Liver (tissue), 9 donors: ENCODE data around the gene SNX7. TPM values are rescaled to one million over a fixed set of nuclear protein-coding genes. Genes with fewer than 3 reads are reported as not detected.

Experiments
- DNase-seq: peaks from one replicate; pipeline ENCODE4 v3.0.0-alpha.2; 2017; ENCODE audit warnings: low spot score
- H3K27ac ChIP-seq, 2 donors: one replicate each; pipeline ENCODE4 v1.7.0; 2013; ENCODE audit warnings: inconsistent platforms in 2 of 2, low read length in 2 of 2, control low read depth in 1 of 2, low read depth in 1 of 2, mild to moderate bottlenecking in 1 of 2
- H3K27me3 ChIP-seq, 4 donors: one replicate each; pipeline versions ENCODE4 v1.6.1 to v1.7.0; 2013; ENCODE audit warnings: low read length in 3 of 4, inconsistent platforms in 1 of 4, mild to moderate bottlenecking in 1 of 4, moderate library complexity in 1 of 4; ENCODE audit not compliant: control insufficient read depth in 4 of 4, insufficient read depth in 4 of 4
- H3K36me3 ChIP-seq, 4 donors: one replicate each; pipeline versions ENCODE4 v1.6.1 to v1.7.0; 2013; ENCODE audit warnings: low read length in 3 of 4, mild to moderate bottlenecking in 3 of 4, low read depth in 1 of 4, moderate library complexity in 1 of 4; ENCODE audit not compliant: control insufficient read depth in 4 of 4, insufficient read depth in 3 of 4
- H3K4me1 ChIP-seq, 4 donors: one replicate each; pipeline versions ENCODE4 v1.6.1 to v1.7.0; 2013; ENCODE audit warnings: low read length in 3 of 4, mild to moderate bottlenecking in 3 of 4, moderate library complexity in 1 of 4; ENCODE audit not compliant: control insufficient read depth in 4 of 4, insufficient read depth in 4 of 4
- H3K4me3 ChIP-seq, 3 donors: one replicate each; pipeline versions ENCODE4 v1.6.1 to v1.7.0; 2013; ENCODE audit warnings: low read length in 3 of 3, control low read depth in 1 of 3, low read depth in 1 of 3, mild to moderate bottlenecking in 1 of 3
- H3K9ac ChIP-seq, 2 donors: one replicate each; pipeline ENCODE4 v1.7.0; 2013; ENCODE audit warnings: low read length in 2 of 2, mild to moderate bottlenecking in 2 of 2, moderate library complexity in 2 of 2, control low read depth in 1 of 2, low read depth in 1 of 2
- H3K9me3 ChIP-seq, 4 donors: one replicate each; pipeline versions ENCODE4 v1.6.1 to v1.7.0; 2013; ENCODE audit warnings: low read length in 3 of 4; ENCODE audit not compliant: control insufficient read depth in 4 of 4
- EGR1 ChIP-seq, 2 donors: IDR thresholded peaks; 2 replicates each; pipeline ENCODE4 v1.6.1; 2016 to 2018; ENCODE audit warnings: antibody characterized with exemption in 2 of 2, low read depth in 2 of 2
- FOXA1 ChIP-seq: IDR thresholded peaks from 2 replicates; pipeline ENCODE4 v1.6.1; 2016; ENCODE audit warnings: antibody characterized with exemption
- FOXA2 ChIP-seq: IDR thresholded peaks from 2 replicates; pipeline ENCODE4 v1.6.1; 2016; ENCODE audit warnings: antibody characterized with exemption
- GABPA ChIP-seq, 2 donors: IDR thresholded peaks in 1 of 2; conservative IDR thresholded peaks in 1 of 2; 2 replicates each; pipeline ENCODE4 v1.6.1; 2016; ENCODE audit warnings: antibody characterized with exemption in 2 of 2, mild to moderate bottlenecking in 1 of 2, moderate library complexity in 1 of 2
- HNF4A ChIP-seq, 2 donors: conservative IDR thresholded peaks; 2 replicates each; pipeline ENCODE4 v1.6.1; 2016; ENCODE audit warnings: antibody characterized with exemption in 2 of 2, mild to moderate bottlenecking in 2 of 2
- HNF4G ChIP-seq: IDR thresholded peaks from 2 replicates; pipeline ENCODE4 v1.6.1; 2016; ENCODE audit warnings: antibody characterized with exemption
- JUND ChIP-seq, 2 donors: IDR thresholded peaks; 2 replicates each; pipeline ENCODE4 v1.6.1; 2016; ENCODE audit warnings: antibody characterized with exemption in 2 of 2
- NR2F2 ChIP-seq: IDR thresholded peaks from 2 replicates; pipeline ENCODE4 v1.6.1; 2016; ENCODE audit warnings: antibody characterized with exemption
- RAD21 ChIP-seq, 2 donors: IDR thresholded peaks; 2 replicates each; pipeline ENCODE4 v1.6.1; 2016; ENCODE audit warnings: antibody characterized with exemption in 2 of 2, mild to moderate bottlenecking in 2 of 2
- RXRA ChIP-seq, 2 donors: IDR thresholded peaks; 2 replicates each; pipeline ENCODE4 v1.6.1; 2017 to 2018; ENCODE audit warnings: antibody characterized with exemption in 2 of 2, mild to moderate bottlenecking in 1 of 2
- SP1 ChIP-seq: IDR thresholded peaks from 2 replicates; pipeline ENCODE4 v1.6.1; 2018; ENCODE audit warnings: antibody characterized with exemption, mild to moderate bottlenecking
- TAF1 ChIP-seq: conservative IDR thresholded peaks from 2 replicates; pipeline ENCODE4 v1.6.1; 2016; ENCODE audit warnings: antibody characterized with exemption, mild to moderate bottlenecking
- YY1 ChIP-seq: IDR thresholded peaks from 2 replicates; pipeline ENCODE4 v1.6.1; 2016; ENCODE audit warnings: antibody characterized with exemption, mild to moderate bottlenecking
- polyA plus RNA-seq, 2 donors: library from polyadenylated mRNA; stranded (reverse) in 1 of 2; unstranded in 1 of 2; fragments of 200-250 nt in 1 of 2; fragments of >200 nt in 1 of 2; fragmentation: Nextera tagmentation in 1 of 2; extraction: Ambion mirVana in 1 of 2; gene quantifications; one replicate each; pipeline versions ENCODE4 v1.2.1 to v1.2.3, GENCODE V29; 2013 to 2015
- total RNA-seq, 2 donors: library from RNA; depleted of rRNA; stranded (reverse); fragments of >200 nt; gene quantifications; one replicate each; pipeline ENCODE4 v1.2.3, GENCODE V29; 2014
- TF ChIP-seq, protein P1 (sequence below): fragments of 150-350 bp; IDR thresholded peaks from 2 replicates; pipeline ENCODE4 v1.5.1; 2017; ENCODE audit warnings: improper control_type of control experiment, low read depth, low read length; ENCODE audit not compliant: missing input control
- TF ChIP-seq, protein P2 (sequence below): IDR thresholded peaks from 2 replicates; pipeline ENCODE4 v1.6.1; 2016; ENCODE audit warnings: antibody characterized with exemption, mild to moderate bottlenecking
- TF ChIP-seq, protein P3 (sequence below): IDR thresholded peaks from 2 replicates; pipeline ENCODE4 v1.6.1; 2016; ENCODE audit warnings: antibody characterized with exemption
- TF ChIP-seq, protein P4 (sequence below): IDR thresholded peaks from 2 replicates; pipeline ENCODE4 v1.6.1; 2016; ENCODE audit warnings: antibody characterized with exemption
- TF ChIP-seq, protein P5 (sequence below): IDR thresholded peaks from 2 replicates; pipeline ENCODE4 v1.6.1; 2016; ENCODE audit warnings: antibody characterized with exemption
- donor health status: healthy.
- donor health status: healthy.
- donor health status: healthy.
- donor health status: healthy.
- donor health status: healthy.

The SNX7 gene
- total and polyA plus RNA-seq, 4 donors: 9.4 to 12.8 (median 9.8) TPM

DNA sequence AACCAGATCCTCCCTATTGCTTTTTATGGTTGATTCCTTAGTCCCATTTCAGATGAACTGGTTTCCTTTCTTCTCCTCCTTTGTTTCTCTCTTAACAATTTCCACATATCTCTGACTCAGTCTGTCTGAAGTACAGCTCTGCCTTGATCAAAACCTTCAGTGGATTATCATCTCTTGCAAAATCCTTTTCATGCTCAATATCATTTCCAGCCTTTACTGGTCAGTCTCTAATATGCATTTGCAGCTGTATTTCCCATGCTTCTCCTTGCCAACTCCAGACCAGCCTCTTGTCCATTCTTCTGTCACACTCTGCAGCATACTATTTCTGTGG is 72.2 kb downstream of the SNX7 start:
- no peak overlapping the region for H3K4me3 ChIP-seq
- no peak for DNase-seq
- H3K36me3 ChIP-seq: no peaks in the 10 kb centered on the region
- H3K27ac ChIP-seq: no peak overlapping the region
- no peaks in the 10 kb centered on the region for H3K9me3 ChIP-seq
- no peak overlapping the region for H3K9ac ChIP-seq
- no peaks in the 10 kb centered on the region for H3K4me1 ChIP-seq
- TF ChIP-seq, protein P1, sequence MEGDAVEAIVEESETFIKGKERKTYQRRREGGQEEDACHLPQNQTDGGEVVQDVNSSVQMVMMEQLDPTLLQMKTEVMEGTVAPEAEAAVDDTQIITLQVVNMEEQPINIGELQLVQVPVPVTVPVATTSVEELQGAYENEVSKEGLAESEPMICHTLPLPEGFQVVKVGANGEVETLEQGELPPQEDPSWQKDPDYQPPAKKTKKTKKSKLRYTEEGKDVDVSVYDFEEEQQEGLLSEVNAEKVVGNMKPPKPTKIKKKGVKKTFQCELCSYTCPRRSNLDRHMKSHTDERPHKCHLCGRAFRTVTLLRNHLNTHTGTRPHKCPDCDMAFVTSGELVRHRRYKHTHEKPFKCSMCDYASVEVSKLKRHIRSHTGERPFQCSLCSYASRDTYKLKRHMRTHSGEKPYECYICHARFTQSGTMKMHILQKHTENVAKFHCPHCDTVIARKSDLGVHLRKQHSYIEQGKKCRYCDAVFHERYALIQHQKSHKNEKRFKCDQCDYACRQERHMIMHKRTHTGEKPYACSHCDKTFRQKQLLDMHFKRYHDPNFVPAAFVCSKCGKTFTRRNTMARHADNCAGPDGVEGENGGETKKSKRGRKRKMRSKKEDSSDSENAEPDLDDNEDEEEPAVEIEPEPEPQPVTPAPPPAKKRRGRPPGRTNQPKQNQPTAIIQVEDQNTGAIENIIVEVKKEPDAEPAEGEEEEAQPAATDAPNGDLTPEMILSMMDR: no peak
- TF ChIP-seq, protein P2, sequence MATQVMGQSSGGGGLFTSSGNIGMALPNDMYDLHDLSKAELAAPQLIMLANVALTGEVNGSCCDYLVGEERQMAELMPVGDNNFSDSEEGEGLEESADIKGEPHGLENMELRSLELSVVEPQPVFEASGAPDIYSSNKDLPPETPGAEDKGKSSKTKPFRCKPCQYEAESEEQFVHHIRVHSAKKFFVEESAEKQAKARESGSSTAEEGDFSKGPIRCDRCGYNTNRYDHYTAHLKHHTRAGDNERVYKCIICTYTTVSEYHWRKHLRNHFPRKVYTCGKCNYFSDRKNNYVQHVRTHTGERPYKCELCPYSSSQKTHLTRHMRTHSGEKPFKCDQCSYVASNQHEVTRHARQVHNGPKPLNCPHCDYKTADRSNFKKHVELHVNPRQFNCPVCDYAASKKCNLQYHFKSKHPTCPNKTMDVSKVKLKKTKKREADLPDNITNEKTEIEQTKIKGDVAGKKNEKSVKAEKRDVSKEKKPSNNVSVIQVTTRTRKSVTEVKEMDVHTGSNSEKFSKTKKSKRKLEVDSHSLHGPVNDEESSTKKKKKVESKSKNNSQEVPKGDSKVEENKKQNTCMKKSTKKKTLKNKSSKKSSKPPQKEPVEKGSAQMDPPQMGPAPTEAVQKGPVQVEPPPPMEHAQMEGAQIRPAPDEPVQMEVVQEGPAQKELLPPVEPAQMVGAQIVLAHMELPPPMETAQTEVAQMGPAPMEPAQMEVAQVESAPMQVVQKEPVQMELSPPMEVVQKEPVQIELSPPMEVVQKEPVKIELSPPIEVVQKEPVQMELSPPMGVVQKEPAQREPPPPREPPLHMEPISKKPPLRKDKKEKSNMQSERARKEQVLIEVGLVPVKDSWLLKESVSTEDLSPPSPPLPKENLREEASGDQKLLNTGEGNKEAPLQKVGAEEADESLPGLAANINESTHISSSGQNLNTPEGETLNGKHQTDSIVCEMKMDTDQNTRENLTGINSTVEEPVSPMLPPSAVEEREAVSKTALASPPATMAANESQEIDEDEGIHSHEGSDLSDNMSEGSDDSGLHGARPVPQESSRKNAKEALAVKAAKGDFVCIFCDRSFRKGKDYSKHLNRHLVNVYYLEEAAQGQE: no peak
- TF ChIP-seq YY1 (no peak), JUND (IDR thresholded peaks at IDR 0.05) (no peak), NR2F2 (no peak)
- TF ChIP-seq, protein P3, sequence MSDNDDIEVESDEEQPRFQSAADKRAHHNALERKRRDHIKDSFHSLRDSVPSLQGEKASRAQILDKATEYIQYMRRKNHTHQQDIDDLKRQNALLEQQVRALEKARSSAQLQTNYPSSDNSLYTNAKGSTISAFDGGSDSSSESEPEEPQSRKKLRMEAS: no peak
- no peaks in the 10 kb centered on the region for H3K27me3 ChIP-seq

DNA sequence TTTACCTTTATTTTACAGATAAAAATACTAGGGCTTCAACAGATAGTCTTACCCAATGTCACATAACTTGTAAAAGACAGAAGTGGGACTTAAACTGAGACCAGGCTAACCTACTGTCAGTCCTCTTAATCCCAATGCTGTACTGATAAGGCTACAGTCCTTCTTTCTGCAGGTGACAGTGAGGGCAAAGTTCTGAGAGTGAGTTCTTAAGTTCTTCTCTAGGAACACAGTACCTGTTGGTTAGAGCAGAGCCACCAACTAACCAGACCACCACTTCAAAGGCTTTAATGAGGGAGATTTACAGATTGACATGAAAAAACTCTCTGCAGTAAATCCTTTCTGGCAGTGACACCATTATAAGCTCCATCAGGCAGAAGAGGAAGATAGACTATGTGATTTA is 74.2 kb downstream of the SNX7 start:
- no peak overlapping the region for H3K9ac ChIP-seq
- no peaks in the 10 kb centered on the region for H3K4me1 ChIP-seq
- H3K36me3 ChIP-seq: no peaks in the 10 kb centered on the region
- H3K4me3 ChIP-seq: no peak overlapping the region
- TF ChIP-seq, protein P4, sequence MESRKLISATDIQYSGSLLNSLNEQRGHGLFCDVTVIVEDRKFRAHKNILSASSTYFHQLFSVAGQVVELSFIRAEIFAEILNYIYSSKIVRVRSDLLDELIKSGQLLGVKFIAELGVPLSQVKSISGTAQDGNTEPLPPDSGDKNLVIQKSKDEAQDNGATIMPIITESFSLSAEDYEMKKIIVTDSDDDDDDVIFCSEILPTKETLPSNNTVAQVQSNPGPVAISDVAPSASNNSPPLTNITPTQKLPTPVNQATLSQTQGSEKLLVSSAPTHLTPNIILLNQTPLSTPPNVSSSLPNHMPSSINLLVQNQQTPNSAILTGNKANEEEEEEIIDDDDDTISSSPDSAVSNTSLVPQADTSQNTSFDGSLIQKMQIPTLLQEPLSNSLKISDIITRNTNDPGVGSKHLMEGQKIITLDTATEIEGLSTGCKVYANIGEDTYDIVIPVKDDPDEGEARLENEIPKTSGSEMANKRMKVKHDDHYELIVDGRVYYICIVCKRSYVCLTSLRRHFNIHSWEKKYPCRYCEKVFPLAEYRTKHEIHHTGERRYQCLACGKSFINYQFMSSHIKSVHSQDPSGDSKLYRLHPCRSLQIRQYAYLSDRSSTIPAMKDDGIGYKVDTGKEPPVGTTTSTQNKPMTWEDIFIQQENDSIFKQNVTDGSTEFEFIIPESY: no peak
- TF ChIP-seq NR2F2: no peak
- TF ChIP-seq GABPA (IDR thresholded peaks at IDR 0.05 in 1 of 2, conservative IDR thresholded peaks at IDR 0.05 in 1 of 2): no peak
- TF ChIP-seq, protein P2: no peak
- TF ChIP-seq EGR1 (IDR thresholded peaks at IDR 0.05; ENCODE audit: low read depth in 2 of 2): no peak
- no peak for TF ChIP-seq FOXA2
- no peak for TF ChIP-seq JUND (IDR thresholded peaks at IDR 0.05)
- TF ChIP-seq, protein P3: no peak
- TF ChIP-seq SP1: no peak
- TF ChIP-seq HNF4A (conservative IDR thresholded peaks at IDR 0.05): no peak
- TF ChIP-seq, protein P5, sequence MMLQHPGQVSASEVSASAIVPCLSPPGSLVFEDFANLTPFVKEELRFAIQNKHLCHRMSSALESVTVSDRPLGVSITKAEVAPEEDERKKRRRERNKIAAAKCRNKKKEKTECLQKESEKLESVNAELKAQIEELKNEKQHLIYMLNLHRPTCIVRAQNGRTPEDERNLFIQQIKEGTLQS: no peak
- TF ChIP-seq RXRA (IDR thresholded peaks at IDR 0.05): no peak
- TF ChIP-seq HNF4G: no peak
- no peak for TF ChIP-seq TAF1
- TF ChIP-seq RAD21 (IDR thresholded peaks at IDR 0.05): no peak
- TF ChIP-seq, protein P1: no peak
- TF ChIP-seq YY1: no peak
- no peak for TF ChIP-seq FOXA1
- no peak overlapping the region for H3K27ac ChIP-seq
- DNase-seq: no peak
- H3K27me3 ChIP-seq: no peaks in the 10 kb centered on the region
- H3K9me3 ChIP-seq: no peaks in the 10 kb centered on the region
